Measurements from ENCODE around the gene CSHL1. TPM values are rescaled to one million over a fixed set of nuclear protein-coding genes. Genes with fewer than 3 reads are reported as not detected.

CSHL1 gene
- total and polyA plus RNA-seq, 8 donors, result 0.78 TPM; not detected in 7

- Histone ChIP-seq H3K9me3 (no peaks in the 10 kb centered on the region), H3K27ac (peak overlapping the region in 1 of 2 donors; percentile 23), H3K36me3 (no peaks in the 10 kb centered on the region), H3K4me3 (peak overlapping the region in 1 of 2 donors; percentile 13), H3K4me1 (peaks cover 0 to 19% of the 10 kb centered on the region in 2 donors), H3K27me3 (no peaks in the 10 kb centered on the region)
- ATAC-seq (peak; percentile 77), DNase-seq (peak in 3 of 4 donors; percentile 27 to 90 (median 72))
- TF ChIP-seq, protein P1, sequence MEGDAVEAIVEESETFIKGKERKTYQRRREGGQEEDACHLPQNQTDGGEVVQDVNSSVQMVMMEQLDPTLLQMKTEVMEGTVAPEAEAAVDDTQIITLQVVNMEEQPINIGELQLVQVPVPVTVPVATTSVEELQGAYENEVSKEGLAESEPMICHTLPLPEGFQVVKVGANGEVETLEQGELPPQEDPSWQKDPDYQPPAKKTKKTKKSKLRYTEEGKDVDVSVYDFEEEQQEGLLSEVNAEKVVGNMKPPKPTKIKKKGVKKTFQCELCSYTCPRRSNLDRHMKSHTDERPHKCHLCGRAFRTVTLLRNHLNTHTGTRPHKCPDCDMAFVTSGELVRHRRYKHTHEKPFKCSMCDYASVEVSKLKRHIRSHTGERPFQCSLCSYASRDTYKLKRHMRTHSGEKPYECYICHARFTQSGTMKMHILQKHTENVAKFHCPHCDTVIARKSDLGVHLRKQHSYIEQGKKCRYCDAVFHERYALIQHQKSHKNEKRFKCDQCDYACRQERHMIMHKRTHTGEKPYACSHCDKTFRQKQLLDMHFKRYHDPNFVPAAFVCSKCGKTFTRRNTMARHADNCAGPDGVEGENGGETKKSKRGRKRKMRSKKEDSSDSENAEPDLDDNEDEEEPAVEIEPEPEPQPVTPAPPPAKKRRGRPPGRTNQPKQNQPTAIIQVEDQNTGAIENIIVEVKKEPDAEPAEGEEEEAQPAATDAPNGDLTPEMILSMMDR (IDR thresholded peaks at IDR 0.05), result no peak
- intact Hi-C loops (cut with DNase I), result no loop called here
These were observed 20.0 kb upstream of the CSHL1 start for GRCh38 chr17:63930951-63931575.

- Histone ChIP-seq H3K36me3 (no peaks in the 10 kb centered on the region), H3K9me3 (no peaks in the 10 kb centered on the region), H3K27me3 (no peaks in the 10 kb centered on the region), H3K4me3 (no peak overlapping the region), H3K4me1 (peaks cover 0 to 19% of the 10 kb centered on the region in 2 donors), H3K27ac (no peak overlapping the region)
- DNase-seq (peak in 1 of 4 donors; percentile 60), ATAC-seq (peak; percentile 30)
- TF ChIP-seq, protein P1 (IDR thresholded peaks at IDR 0.05), result no peak
- intact Hi-C loops (cut with DNase I), result loop anchor here in 1 of 2 donors (10.0 kb wide), 1 partner anchor 55 kb away; no protein-coding TSS in a partner anchor
These were observed 19.1 kb upstream of the CSHL1 start for GRCh38 chr17:63929860-63930766.

GRCh38 chr17:63928966-63929695, 18.1 kb upstream of the CSHL1 start:
- no peaks in the 10 kb centered on the region for H3K36me3 ChIP-seq
- no peaks in the 10 kb centered on the region for H3K9me3 ChIP-seq
- TF ChIP-seq, protein P1 (IDR thresholded peaks at IDR 0.05), result no peak
- peaks cover 0 to 19% of the 10 kb centered on the region in 2 donors for H3K4me1 ChIP-seq
- no peaks in the 10 kb centered on the region for H3K27me3 ChIP-seq
- H3K27ac ChIP-seq, result no peak overlapping the region
- peak in 1 of 4 donors; percentile 53 for DNase-seq
- ATAC-seq, result no peak
- intact Hi-C loops (cut with DNase I), result loop anchor here in 1 of 2 donors (10.0 kb wide), 1 partner anchor 56 kb away; no protein-coding TSS in a partner anchor
- H3K4me3 ChIP-seq, result no peak overlapping the region

- H3K27ac ChIP-seq, result no peak overlapping the region
- TF ChIP-seq, protein P1 (IDR thresholded peaks at IDR 0.05), result no peak
- H3K9me3 ChIP-seq, result no peaks in the 10 kb centered on the region
- ATAC-seq (no peak), DNase-seq (peak in 1 of 4 donors; percentile 52)
- peaks cover 0 to 19% of the 10 kb centered on the region in 2 donors for H3K4me1 ChIP-seq
- H3K4me3 ChIP-seq, result no peak overlapping the region
- H3K36me3 ChIP-seq, result no peaks in the 10 kb centered on the region
- no peaks in the 10 kb centered on the region for H3K27me3 ChIP-seq
- intact Hi-C loops (cut with DNase I), result loop anchor here in 1 of 2 donors (10.0 kb wide), 1 partner anchor 57 kb away; no protein-coding TSS in a partner anchor
These were observed 17.2 kb upstream of the CSHL1 start for GRCh38 chr17:63928172-63928666.
